ENCODE data around the gene CARMIL1.

GRCh38 chr6:25318589-25318988 lies 39.4 kb downstream of the CARMIL1 start:
- TF ChIP-seq CTCF (IDR thresholded peaks at IDR 0.05) (no peak), POLR2A (IDR thresholded peaks at IDR 0.05) (no peak)
